ENCODE data around the gene ESD.

The ESD gene

DNA sequence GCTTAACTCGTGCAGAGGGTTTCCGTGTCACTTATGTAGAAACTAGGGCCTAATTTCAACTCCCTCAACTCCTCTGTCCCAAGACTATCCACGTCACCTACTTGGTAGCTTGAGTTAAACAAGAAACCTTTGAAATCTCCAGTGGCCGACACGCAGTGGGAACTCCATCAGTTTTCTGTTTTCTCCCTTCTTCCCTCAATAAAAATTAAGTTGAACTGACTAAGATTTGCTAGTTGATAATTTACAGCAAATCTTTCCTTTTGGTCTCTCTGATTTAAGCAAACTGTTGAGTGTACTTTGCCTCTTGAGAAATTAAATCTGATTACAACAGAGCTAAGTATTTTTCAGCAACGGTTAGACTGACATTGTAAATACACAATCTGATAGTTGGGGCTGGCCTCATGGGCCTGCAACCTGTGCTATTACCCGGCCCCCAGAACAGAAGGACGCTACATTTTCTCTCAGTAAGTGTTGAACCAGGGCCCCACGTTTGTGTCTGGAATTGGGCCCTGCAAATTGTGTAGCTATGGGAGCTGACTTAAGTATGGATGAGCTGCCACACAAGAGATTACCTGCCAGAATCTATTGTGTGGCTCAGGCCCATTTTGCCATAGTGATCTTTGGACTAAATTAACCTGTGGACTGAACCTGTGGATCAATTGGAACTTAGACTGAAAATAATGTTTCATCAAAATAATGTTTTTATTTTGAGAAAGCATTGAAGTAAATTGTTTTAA is 708 bp upstream of the ESD start:
- Histone ChIP-seq H3K4me3 (ENCODE audit: low read length) (peak overlapping the region; percentile 95), H3K4me2 (ENCODE audit: low read length) (peak overlapping the region; percentile 83), H3K9me2 (replicated peaks; ENCODE audit: control insufficient read depth, low read length) (no peaks in the 10 kb centered on the region), H3K9me3 (ENCODE audit: control insufficient read depth, insufficient read depth, low read length) (no peaks in the 10 kb centered on the region), H4K20me1 (ENCODE audit: control insufficient read depth, insufficient read depth, low read depth, low read length) (no peaks in the 10 kb centered on the region), H3K4me1 (ENCODE audit: control insufficient read depth, low read length) (peaks cover 27% of the 10 kb centered on the region), H3K27me3 (ENCODE audit: control insufficient read depth, low read length) (no peaks in the 10 kb centered on the region; the same call in 1 of the 2 replicates), H3K36me3 (ENCODE audit: control insufficient read depth, low read length) (peaks cover 25% of the 10 kb centered on the region), H3K79me2 (ENCODE audit: control insufficient read depth, low read length) (peaks cover 40% of the 10 kb centered on the region), H3K27ac (ENCODE audit: low read depth, low read length) (no peak overlapping the region; the same call in 1 of the 2 replicates), H3F3A (ENCODE audit: control insufficient read depth, insufficient read depth) (no peaks in the 10 kb centered on the region; the same call in 1 of the 2 replicates)
- TF ChIP-seq, protein P1, sequence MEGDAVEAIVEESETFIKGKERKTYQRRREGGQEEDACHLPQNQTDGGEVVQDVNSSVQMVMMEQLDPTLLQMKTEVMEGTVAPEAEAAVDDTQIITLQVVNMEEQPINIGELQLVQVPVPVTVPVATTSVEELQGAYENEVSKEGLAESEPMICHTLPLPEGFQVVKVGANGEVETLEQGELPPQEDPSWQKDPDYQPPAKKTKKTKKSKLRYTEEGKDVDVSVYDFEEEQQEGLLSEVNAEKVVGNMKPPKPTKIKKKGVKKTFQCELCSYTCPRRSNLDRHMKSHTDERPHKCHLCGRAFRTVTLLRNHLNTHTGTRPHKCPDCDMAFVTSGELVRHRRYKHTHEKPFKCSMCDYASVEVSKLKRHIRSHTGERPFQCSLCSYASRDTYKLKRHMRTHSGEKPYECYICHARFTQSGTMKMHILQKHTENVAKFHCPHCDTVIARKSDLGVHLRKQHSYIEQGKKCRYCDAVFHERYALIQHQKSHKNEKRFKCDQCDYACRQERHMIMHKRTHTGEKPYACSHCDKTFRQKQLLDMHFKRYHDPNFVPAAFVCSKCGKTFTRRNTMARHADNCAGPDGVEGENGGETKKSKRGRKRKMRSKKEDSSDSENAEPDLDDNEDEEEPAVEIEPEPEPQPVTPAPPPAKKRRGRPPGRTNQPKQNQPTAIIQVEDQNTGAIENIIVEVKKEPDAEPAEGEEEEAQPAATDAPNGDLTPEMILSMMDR (IDR thresholded peaks at IDR 0.05; ENCODE audit: low read depth, low read length, poor library complexity, severe bottlenecking): no peak
- TF ChIP-seq EZH2phosphoT487 (IDR thresholded peaks at IDR 0.05; ENCODE audit: borderline replicate concordance, low read length): no peak

DNA sequence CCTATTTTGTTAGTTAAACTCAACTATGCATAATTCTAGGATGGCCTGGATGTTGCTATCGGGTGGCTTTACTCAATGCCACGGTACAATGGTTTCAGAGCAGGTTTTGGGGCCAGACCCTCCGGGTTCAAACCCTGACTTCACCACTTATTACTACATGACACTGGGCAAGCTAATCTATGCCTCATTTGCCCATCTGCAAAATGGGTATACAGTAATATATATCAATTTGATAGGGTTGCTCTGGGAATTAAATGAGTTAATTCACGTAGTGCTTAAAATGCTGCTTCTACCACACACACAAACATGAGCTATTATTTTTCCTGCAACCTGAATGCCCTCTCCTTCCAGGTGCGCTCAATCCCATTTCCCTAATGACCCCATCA is 839 bp downstream of the ESD start:
- H3K4me3 ChIP-seq (ENCODE audit: low read length): peak overlapping the region; percentile 95
- peak overlapping the region; percentile 83 for H3K4me2 ChIP-seq (ENCODE audit: low read length)
- H3K9me2 ChIP-seq (replicated peaks; ENCODE audit: control insufficient read depth, low read length): no peaks in the 10 kb centered on the region
- H3K27ac ChIP-seq (ENCODE audit: low read depth, low read length): peak overlapping the region; percentile 65
- peaks cover 35% of the 10 kb centered on the region for H3K36me3 ChIP-seq (ENCODE audit: control insufficient read depth, low read length)
- no peaks in the 10 kb centered on the region; the same call in 1 of the 2 replicates for H3K27me3 ChIP-seq (ENCODE audit: control insufficient read depth, low read length)
- H4K20me1 ChIP-seq (ENCODE audit: control insufficient read depth, insufficient read depth, low read depth, low read length): no peaks in the 10 kb centered on the region
- H3K9me3 ChIP-seq (ENCODE audit: control insufficient read depth, insufficient read depth, low read length): no peaks in the 10 kb centered on the region
- H3K4me1 ChIP-seq (ENCODE audit: control insufficient read depth, low read length): peaks cover 27% of the 10 kb centered on the region
- no peaks in the 10 kb centered on the region; the same call in 1 of the 2 replicates for H3F3A ChIP-seq (ENCODE audit: control insufficient read depth, insufficient read depth)
- H3K79me2 ChIP-seq (ENCODE audit: control insufficient read depth, low read length): peaks cover 40% of the 10 kb centered on the region
- no peak for TF ChIP-seq EZH2phosphoT487 (IDR thresholded peaks at IDR 0.05; ENCODE audit: borderline replicate concordance, low read length)
- TF ChIP-seq, protein P1 (IDR thresholded peaks at IDR 0.05; ENCODE audit: low read depth, low read length, poor library complexity, severe bottlenecking): no peak

DNA sequence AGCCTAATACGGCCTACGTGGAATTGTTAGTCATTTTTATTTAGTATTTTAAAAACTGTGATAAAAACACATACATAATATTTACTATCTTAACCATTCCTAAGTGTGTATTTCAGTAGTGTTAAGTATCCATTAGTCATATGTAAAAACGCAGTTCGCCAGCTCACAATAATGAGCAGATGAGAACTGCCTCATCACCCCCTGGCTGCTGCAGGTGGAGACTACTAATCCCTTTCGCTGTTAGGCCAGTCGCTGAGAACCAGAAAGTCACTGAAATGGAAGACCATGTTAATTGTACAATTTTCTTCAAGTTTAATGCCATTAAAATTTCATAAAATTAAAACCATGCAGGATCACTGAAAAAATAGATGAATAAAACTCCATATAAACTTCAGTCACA is 1.6 kb downstream of the ESD start:
- Histone ChIP-seq H3K9me2 (replicated peaks; ENCODE audit: control insufficient read depth, low read length) (no peaks in the 10 kb centered on the region), H3K27me3 (ENCODE audit: control insufficient read depth, low read length) (no peaks in the 10 kb centered on the region), H3F3A (ENCODE audit: control insufficient read depth, insufficient read depth) (no peaks in the 10 kb centered on the region; the same call in 1 of the 2 replicates), H3K4me2 (ENCODE audit: low read length) (peak overlapping the region; percentile 83), H4K20me1 (ENCODE audit: control insufficient read depth, insufficient read depth, low read depth, low read length) (no peaks in the 10 kb centered on the region), H3K4me3 (ENCODE audit: low read length) (peak overlapping the region; percentile 95), H3K27ac (ENCODE audit: low read depth, low read length) (no peak overlapping the region), H3K9me3 (ENCODE audit: control insufficient read depth, insufficient read depth, low read length) (no peaks in the 10 kb centered on the region), H3K4me1 (ENCODE audit: control insufficient read depth, low read length) (peaks cover 27% of the 10 kb centered on the region), H3K79me2 (ENCODE audit: control insufficient read depth, low read length) (peaks cover 40% of the 10 kb centered on the region), H3K36me3 (ENCODE audit: control insufficient read depth, low read length) (peaks cover 43% of the 10 kb centered on the region)
- no peak for TF ChIP-seq EZH2phosphoT487 (IDR thresholded peaks at IDR 0.05; ENCODE audit: borderline replicate concordance, low read length)

DNA sequence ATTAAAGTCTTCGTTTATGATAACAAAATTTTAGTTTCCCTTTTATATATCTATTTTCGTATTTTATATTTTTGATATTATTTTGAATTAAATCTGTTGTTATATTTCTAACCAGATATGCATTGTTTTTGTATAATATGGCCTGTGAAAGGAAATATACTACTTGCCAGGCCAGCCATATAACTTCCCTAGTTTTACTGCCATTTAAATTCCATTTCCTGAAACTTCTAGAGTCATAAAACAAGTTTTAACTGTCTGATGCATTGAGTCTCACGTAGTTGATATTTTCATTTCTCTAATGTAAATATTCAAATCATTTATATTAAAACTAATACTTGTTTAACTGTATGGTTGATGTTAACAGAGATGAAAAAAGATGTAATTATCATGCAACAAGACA is 13.5 kb downstream of the ESD start:
- Histone ChIP-seq H3K27ac (ENCODE audit: low read depth, low read length) (no peak overlapping the region), H3K4me3 (ENCODE audit: low read length) (no peak overlapping the region), H3F3A (ENCODE audit: control insufficient read depth, insufficient read depth) (no peaks in the 10 kb centered on the region), H3K36me3 (ENCODE audit: control insufficient read depth, low read length) (peaks cover 87% of the 10 kb centered on the region), H3K79me2 (ENCODE audit: control insufficient read depth, low read length) (no peaks in the 10 kb centered on the region), H3K4me2 (ENCODE audit: low read length) (no peak overlapping the region), H3K9me3 (ENCODE audit: control insufficient read depth, insufficient read depth, low read length) (no peaks in the 10 kb centered on the region), H4K20me1 (ENCODE audit: control insufficient read depth, insufficient read depth, low read depth, low read length) (no peaks in the 10 kb centered on the region), H3K9me2 (replicated peaks; ENCODE audit: control insufficient read depth, low read length) (no peaks in the 10 kb centered on the region), H3K4me1 (ENCODE audit: control insufficient read depth, low read length) (no peaks in the 10 kb centered on the region), H3K27me3 (ENCODE audit: control insufficient read depth, low read length) (no peaks in the 10 kb centered on the region)
- TF ChIP-seq EZH2phosphoT487 (IDR thresholded peaks at IDR 0.05; ENCODE audit: borderline replicate concordance, low read length): no peak
- TF ChIP-seq, protein P1 (IDR thresholded peaks at IDR 0.05; ENCODE audit: low read depth, low read length, poor library complexity, severe bottlenecking): no peak
